H1 (cell line): ENCODE results near the gene MYO18A.

Experiments
- CTCF ChIP-seq, 3 experiments: IDR thresholded peaks; 1 replicate in 2 of 3; 2 replicates in 1 of 3; pipeline versions ENCODE4 v1.5.1 to v1.6.1; 2011; ENCODE audit warnings: low read length in 3 of 3, mild to moderate bottlenecking in 3 of 3, inconsistent platforms in 2 of 3, low read depth in 1 of 3, moderate library complexity in 1 of 3; ENCODE audit not compliant: insufficient read depth in 1 of 3; ENCODE audit errors: control extremely low read depth in 1 of 3
- EP300 ChIP-seq, 2 experiments: IDR thresholded peaks; 1 replicate in 1 of 2; 2 replicates in 1 of 2; pipeline ENCODE4 v1.6.1; 2011 to 2012; ENCODE audit warnings: low read depth in 2 of 2, low read length in 2 of 2, mild to moderate bottlenecking in 2 of 2, borderline replicate concordance in 1 of 2, inconsistent platforms in 1 of 2, moderate library complexity in 1 of 2
- EZH2 ChIP-seq: fragments of 200-600 bp; sonication (generic); IDR thresholded peaks from 2 replicates; pipeline ENCODE4 v1.7.1; 2012; ENCODE audit warnings: low read depth, mild to moderate bottlenecking, moderate library complexity, low read length, inconsistent platforms; ENCODE audit not compliant: severe bottlenecking
- JUND ChIP-seq: IDR thresholded peaks from 2 replicates; pipeline ENCODE4 v1.6.1; 2011; ENCODE audit warnings: mild to moderate bottlenecking, improper control_type of control experiment, low read length
- MAFK ChIP-seq: IDR thresholded peaks from 2 replicates; pipeline ENCODE4 v1.6.1; 2012; ENCODE audit warnings: low read depth, mild to moderate bottlenecking, improper control_type of control experiment, low read length

GRCh38 chr17:29073520-29073919, 106.7 kb downstream of the MYO18A start:
- TF ChIP-seq CTCF (IDR thresholded peaks at IDR 0.05; ENCODE audit: control extremely low read depth in 1 of 3, insufficient read depth in 1 of 3, low read depth in 1 of 3, low read length in 3 of 3) (no peak), EZH2 (no peak), EP300 (IDR thresholded peaks at IDR 0.05; ENCODE audit: borderline replicate concordance in 1 of 2, low read depth in 2 of 2, low read length in 2 of 2) (no peak), JUND (no peak), MAFK (no peak)
